Tibial artery (tissue), 4 donors: ENCODE results near the gene RAB15.

Source experiments
- DNase-seq, 2 donors: peaks; one replicate each; pipeline ENCODE4 v3.0.0-alpha.2; 2019
- H3K27ac ChIP-seq, 2 donors: fragments of 200-600 bp; sonication (generic) in 1 of 2; 1 replicate in 1 of 2; 2 replicates in 1 of 2; pipeline ENCODE4 v1.5.1; 2018 to 2019; ENCODE audit warnings: mild to moderate bottlenecking in 1 of 2
- H3K27me3 ChIP-seq, 2 donors: fragments of 200-600 bp; sonication (generic) in 1 of 2; one replicate each; pipeline versions ENCODE4 v1.5.1 to v1.6.0; 2016 to 2019
- H3K36me3 ChIP-seq, 3 donors: fragments of 200-600 bp; sonication (generic) in 2 of 3; one replicate each; pipeline ENCODE4 v1.5.1; 2016 to 2019; ENCODE audit warnings: mild to moderate bottlenecking in 2 of 3
- H3K4me1 ChIP-seq, 4 donors: fragments of 200-600 bp; sonication (generic) in 2 of 4; 1 replicate in 3 of 4; 2 replicates in 1 of 4; pipeline ENCODE4 v1.5.1; 2016 to 2019
- H3K4me3 ChIP-seq, 2 donors: fragments of 200-600 bp; sonication (generic) in 1 of 2; 1 replicate in 1 of 2; 2 replicates in 1 of 2; pipeline ENCODE4 v1.5.1; 2018 to 2019; ENCODE audit warnings: mild to moderate bottlenecking in 2 of 2
- H3K9me3 ChIP-seq, 3 donors: fragments of 200-600 bp; sonication (generic) in 1 of 3; one replicate each; pipeline ENCODE4 v1.5.1; 2016 to 2019
- CTCF ChIP-seq, 2 experiments: fragments of 200-600 bp in 1 of 2; fragments of 450-650 bp in 1 of 2; IDR thresholded peaks; one replicate each; pipeline ENCODE4 v1.5.1; 2017 to 2019; ENCODE audit warnings: antibody characterized with exemption in 2 of 2, mild to moderate bottlenecking in 1 of 2, moderate library complexity in 1 of 2
- intact Hi-C: fragments of 100-400 bp; cut with DNase I; formaldehyde crosslinking; loops from one replicate; pipeline ENCODE4 v1.15.0; 2023; ENCODE audit warnings: low total_unique reads

RAB15 gene

DNA sequence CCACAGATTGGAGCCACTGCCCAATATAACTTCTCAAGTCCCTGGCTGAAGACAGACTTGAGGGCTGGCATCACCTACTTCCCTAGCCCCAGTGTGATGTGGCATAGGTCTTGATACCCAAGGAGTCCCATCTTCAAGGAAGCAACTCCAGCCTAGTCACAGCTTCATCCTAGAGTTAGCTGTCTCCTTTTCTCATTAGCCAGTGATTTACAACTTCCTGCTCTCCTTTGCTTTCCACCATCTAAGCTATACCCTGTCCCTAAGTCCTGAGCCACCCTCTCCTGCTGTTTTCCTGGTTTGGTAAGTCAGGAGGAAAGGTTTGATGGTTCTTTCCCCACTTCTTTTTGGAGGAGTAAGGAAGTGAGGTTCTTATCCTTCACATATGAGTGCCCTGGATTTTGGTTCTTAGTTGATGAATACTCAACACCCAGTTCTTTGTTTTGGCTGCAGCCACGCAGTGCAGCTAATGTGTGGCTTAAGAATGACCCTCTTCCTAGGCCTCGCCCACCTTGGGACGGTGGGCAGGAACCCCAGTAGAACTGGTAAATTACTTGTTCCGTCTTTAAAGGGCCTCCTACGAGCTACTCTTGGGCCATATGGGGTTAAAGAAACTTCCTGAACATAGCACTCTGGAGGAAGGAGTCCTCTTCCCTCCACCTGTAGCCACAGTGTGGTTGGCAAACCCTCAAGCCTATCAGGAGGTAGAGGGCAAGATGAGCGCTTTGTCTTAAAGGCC lies 25.7 kb downstream of the RAB15 start:
- Histone ChIP-seq H3K4me3 (no peak overlapping the region), H3K36me3 (peaks cover 0 to 67% (median 38%) of the 10 kb centered on the region in 3 donors), H3K9me3 (no peaks in the 10 kb centered on the region), H3K27me3 (no peaks in the 10 kb centered on the region), H3K27ac (no peak overlapping the region), H3K4me1 (peaks cover 0 to 4% (median under 1%) of the 10 kb centered on the region in 4 donors)
- TF ChIP-seq CTCF (IDR thresholded peaks at IDR 0.05): no peak
- no peak for DNase-seq
- intact Hi-C loops: no loop called here

GRCh38 chr14:64945431-64946178 lies 26.5 kb downstream of the RAB15 start:
- TF ChIP-seq CTCF (IDR thresholded peaks at IDR 0.05): no peak
- H3K4me1 ChIP-seq: no peaks in the 10 kb centered on the region
- peaks cover 0 to 62% (median 38%) of the 10 kb centered on the region in 3 donors for H3K36me3 ChIP-seq
- intact Hi-C loops: no loop called here
- no peak overlapping the region for H3K4me3 ChIP-seq
- H3K27ac ChIP-seq: no peak overlapping the region
- no peak for DNase-seq
- no peaks in the 10 kb centered on the region for H3K27me3 ChIP-seq
- no peaks in the 10 kb centered on the region for H3K9me3 ChIP-seq

DNA sequence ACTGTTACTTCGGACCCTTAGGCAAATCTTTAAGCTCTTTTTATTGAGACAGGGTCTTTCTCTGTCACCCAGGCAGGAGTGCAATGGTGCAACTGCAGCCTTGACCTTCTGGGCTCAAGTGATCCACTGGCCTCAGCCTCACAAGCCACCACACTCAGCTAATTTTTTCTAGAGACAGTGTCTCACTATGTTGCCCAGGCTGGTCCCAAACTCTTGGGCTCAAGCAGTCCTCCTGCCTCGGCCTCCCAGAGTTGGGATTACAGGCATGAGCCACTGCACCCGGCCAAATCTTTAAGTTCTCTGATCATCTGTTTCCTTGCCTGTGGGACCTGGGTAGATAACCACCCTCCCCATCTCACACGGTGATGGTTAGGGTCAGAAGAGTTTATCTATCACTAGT lies 27.3 kb downstream of the RAB15 start:
- H3K4me1 ChIP-seq: no peaks in the 10 kb centered on the region
- no peak overlapping the region for H3K4me3 ChIP-seq
- H3K27ac ChIP-seq: no peak overlapping the region
- no peak for DNase-seq
- peaks cover 0 to 62% (median 43%) of the 10 kb centered on the region in 3 donors for H3K36me3 ChIP-seq
- intact Hi-C loops: no loop called here
- no peaks in the 10 kb centered on the region for H3K9me3 ChIP-seq
- TF ChIP-seq CTCF (IDR thresholded peaks at IDR 0.05): no peak
- H3K27me3 ChIP-seq: no peaks in the 10 kb centered on the region

DNA sequence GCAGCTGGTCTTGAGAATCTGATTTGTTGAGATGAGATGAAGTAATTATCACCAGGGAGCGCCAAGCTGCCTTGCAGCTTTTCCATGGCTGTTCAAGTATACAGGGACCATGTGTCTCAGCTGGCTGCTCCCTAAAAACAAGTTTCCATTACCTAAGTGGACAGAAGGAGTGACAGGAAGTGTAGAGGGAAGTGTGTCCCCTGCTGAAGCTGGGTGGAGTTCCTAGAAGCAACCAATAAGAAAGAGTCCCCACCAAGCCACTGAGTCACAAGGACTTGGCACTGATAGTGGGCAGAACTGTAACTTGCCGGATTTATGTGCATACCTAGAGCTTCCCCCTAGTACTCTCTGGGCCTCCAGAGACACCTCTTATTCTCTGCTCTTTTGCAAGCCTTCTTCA lies 28.1 kb downstream of the RAB15 start:
- no peak overlapping the region for H3K27ac ChIP-seq
- H3K9me3 ChIP-seq: no peaks in the 10 kb centered on the region
- intact Hi-C loops: no loop called here
- no peaks in the 10 kb centered on the region for H3K4me1 ChIP-seq
- H3K27me3 ChIP-seq: no peaks in the 10 kb centered on the region
- no peak overlapping the region for H3K4me3 ChIP-seq
- no peak for TF ChIP-seq CTCF (IDR thresholded peaks at IDR 0.05)
- peaks cover 0 to 68% (median 43%) of the 10 kb centered on the region in 3 donors for H3K36me3 ChIP-seq
- DNase-seq: no peak

DNA sequence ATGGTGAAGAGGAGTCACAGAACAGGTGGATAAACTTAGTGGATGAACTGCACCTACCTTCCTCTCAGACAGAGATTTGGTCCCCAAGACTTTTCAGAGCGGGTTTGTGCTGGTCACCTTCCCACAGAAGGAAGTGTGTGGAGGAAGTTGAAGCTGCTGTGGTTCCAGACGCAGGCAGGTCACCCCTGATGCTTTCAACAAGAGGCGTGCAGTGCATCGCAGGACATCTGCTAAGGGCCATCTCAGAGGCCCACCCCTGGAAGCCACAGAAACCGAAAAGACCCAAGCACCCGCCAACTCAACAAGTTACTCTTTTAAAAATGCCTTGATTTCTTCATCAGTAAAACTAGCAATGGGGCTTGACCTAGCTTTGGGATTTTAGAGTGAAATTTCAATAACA lies 28.6 kb downstream of the RAB15 start:
- no peak for DNase-seq
- Histone ChIP-seq H3K36me3 (peaks cover 0 to 68% (median 43%) of the 10 kb centered on the region in 3 donors), H3K9me3 (no peaks in the 10 kb centered on the region), H3K27ac (no peak overlapping the region), H3K27me3 (no peaks in the 10 kb centered on the region), H3K4me3 (no peak overlapping the region), H3K4me1 (no peaks in the 10 kb centered on the region)
- intact Hi-C loops: no loop called here
- no peak for TF ChIP-seq CTCF (IDR thresholded peaks at IDR 0.05)
